CD4-positive, alpha-beta T cell treated with Interleukin-21 for 1 hour (primary cell): ENCODE data around the gene NFE2L1.
"Not testable (repeated sequence)": the region's sequence is repeated elsewhere in the genome, so short reads cannot be mapped to it uniquely, and the experiment has no call there.

Source experiments
- DNase-seq: peaks from one replicate; pipeline ENCODE4 v3.0.0-alpha.2; 2020

NFE2L1 gene

GRCh38 chr17:48072811-48073210 is 24.7 kb downstream of the NFE2L1 start:
- DNase-seq = not testable (repeated sequence)

- not testable (repeated sequence) for DNase-seq
Measured at GRCh38 chr17:48073566-48074094, 25.5 kb downstream of the NFE2L1 start.

GRCh38 chr17:48074322-48075081 is 26.3 kb downstream of the NFE2L1 start:
- peak; percentile 81 for DNase-seq

- DNase-seq = not testable (repeated sequence)
Measured at GRCh38 chr17:48077152-48077551, 29.0 kb downstream of the NFE2L1 start.

GRCh38 chr17:48081858-48082257 is 33.7 kb downstream of the NFE2L1 start:
- no peak for DNase-seq

- no peak for DNase-seq
Measured at GRCh38 chr17:48084932-48085331, 36.8 kb downstream of the NFE2L1 start.

- DNase-seq = no peak
Measured at GRCh38 chr17:48093341-48094045, 45.3 kb downstream of the NFE2L1 start.

GRCh38 chr17:48095611-48096010 is 47.5 kb downstream of the NFE2L1 start:
- DNase-seq = no peak

GRCh38 chr17:48100160-48100559 is 52.0 kb downstream of the NFE2L1 start:
- no peak for DNase-seq

GRCh38 chr17:48100591-48101011 is 52.4 kb downstream of the NFE2L1 start:
- DNase-seq = no peak

GRCh38 chr17:48101012-48101720 is 53.0 kb downstream of the NFE2L1 start, which contains the start of gene CBX1:
Gene CBX1 (minus strand): TSS chr17:48101478. CDS start chr17:48077004, 24,474 bp downstream.
- DNase-seq = peak; percentile 95

GRCh38 chr17:48102043-48102750 is 54.0 kb downstream of the NFE2L1 start:
- no peak for DNase-seq

- peak; percentile 64 for DNase-seq
Measured at GRCh38 chr17:48102798-48103715, 54.9 kb downstream of the NFE2L1 start.

GRCh38 chr17:48104440-48104839 is 56.3 kb downstream of the NFE2L1 start:
- DNase-seq = no peak

- DNase-seq = no peak
Measured at GRCh38 chr17:48106802-48107136, 58.6 kb downstream of the NFE2L1 start.

GRCh38 chr17:48107137-48108055 is 59.2 kb downstream of the NFE2L1 start, which contains the start of gene SNX11:
Gene SNX11 (plus strand): TSS chr17:48107766. CDS start chr17:48112044, 4,278 bp downstream.
- peak; percentile 94 for DNase-seq

- no peak for DNase-seq
Measured at GRCh38 chr17:48110761-48111160, 62.6 kb downstream of the NFE2L1 start.
